GM12872 (cell line): ENCODE data around the gene TMEM11.

Source experiments
- CTCF ChIP-seq: IDR thresholded peaks from 3 replicates; pipeline ENCODE4 v1.5.1; 2011; ENCODE audit warnings: low read depth, mild to moderate bottlenecking, low read length, moderate library complexity; ENCODE audit not compliant: insufficient read depth

Gene TMEM11

GRCh38 chr17:21228111-21228510 is 14.2 kb upstream of the TMEM11 start:
- no peak for TF ChIP-seq CTCF

DNA sequence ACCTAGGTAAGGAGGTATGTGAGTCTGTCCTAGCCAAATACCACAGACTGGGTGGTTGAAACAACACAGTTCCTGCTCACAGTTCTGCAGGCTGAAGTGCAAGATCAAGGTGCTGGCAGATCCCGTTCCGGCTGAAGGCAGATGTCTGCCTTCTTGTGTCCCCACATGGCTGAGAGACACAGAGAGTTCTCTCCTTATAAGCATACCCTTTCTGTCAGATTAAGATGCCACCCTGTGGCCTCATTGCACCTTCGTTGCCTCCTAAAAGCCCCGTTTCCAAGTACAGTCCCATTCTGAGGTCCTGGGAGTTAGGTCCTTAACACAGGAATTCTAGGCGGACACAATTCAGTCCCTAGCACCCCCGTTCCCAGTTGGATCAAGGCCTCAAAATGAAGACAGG is 9.1 kb upstream of the TMEM11 start:
- TF ChIP-seq CTCF: no peak

- no peak for TF ChIP-seq CTCF
Observed at GRCh38 chr17:21218831-21219380, 4.9 kb upstream of the TMEM11 start.

- no peak for TF ChIP-seq CTCF
Observed at GRCh38 chr17:21218101-21218500, 4.1 kb upstream of the TMEM11 start.

DNA sequence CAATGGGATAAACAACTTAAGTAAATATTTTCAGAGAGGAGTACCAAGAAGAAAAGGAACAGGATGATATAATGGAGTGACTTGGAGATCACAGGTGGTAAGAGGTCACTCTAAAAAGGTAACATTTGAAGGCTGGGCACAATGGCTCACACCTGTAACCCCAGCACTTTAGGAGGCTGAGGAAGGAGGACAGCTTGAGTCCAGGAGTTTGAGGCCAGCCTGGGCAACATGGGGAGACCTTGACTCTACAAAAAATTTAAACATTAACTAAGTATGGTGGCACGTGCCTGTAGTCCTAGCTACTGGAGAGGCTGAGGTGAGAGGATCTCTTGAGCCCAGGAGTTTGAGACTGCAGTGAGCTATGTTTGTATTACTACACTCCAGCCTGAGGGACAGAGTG is 3.4 kb upstream of the TMEM11 start:
- TF ChIP-seq CTCF: no peak

DNA sequence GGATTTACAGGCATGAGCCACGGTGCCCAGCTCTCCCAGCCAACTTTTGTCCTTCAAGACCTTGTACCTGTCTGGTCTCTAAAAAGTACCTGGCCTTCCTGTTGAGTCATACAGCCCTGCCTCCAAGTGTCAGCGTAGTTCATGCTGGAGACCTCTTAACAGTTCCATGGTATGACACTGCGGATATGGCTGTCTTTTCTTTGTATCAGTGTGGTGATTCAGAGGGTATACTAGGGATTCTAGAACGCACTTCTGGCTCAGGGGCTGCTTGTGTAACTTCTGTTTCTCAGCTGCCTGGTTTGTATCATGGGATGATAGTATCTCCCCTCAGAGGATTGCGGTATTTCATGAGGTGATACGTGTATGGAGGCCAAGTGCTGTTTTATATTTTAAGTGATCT is 2.0 kb upstream of the TMEM11 start:
- TF ChIP-seq CTCF: no peak

DNA sequence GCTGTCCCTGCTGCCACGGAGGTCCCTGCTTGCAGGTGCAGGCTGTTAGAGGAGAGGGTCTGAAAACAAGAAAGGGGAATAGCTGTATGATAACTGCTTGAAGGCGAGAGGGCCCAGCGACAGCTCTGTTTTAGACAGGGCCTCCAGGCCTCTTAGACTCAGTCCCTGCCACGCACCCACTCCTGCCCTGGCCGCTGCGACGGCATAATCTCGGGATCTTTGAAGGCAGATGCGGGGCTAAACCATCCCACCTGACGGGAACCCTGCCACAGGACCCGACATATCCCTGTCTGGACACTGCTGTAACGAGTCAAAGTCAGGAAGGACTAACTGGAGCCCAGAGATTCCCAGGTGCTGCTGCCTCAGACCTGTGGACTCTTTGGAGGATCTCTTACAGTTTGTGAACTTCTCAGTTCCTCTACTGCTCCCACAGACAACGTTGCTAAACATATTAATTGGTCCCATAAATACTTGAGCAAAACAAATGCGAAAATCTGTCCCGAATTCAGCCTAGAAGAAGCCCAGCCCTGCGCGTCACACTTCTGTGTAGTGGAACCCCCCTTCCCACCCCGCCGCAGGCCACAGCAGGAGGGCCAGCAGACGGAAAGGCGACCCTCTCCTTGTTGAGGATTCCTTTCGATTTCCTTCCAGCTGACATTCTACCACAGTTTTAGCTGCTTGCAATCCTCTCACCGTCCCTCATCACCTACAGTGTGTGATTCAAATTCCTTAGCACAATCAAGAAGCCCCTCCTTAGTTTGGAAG is 998 bp upstream of the TMEM11 start:
- TF ChIP-seq CTCF: no peak
